Epithelial cell of proximal tubule (primary cell): ENCODE data around the gene CNTFR. TPM values are rescaled to one million over a fixed set of nuclear protein-coding genes. Genes with fewer than 3 reads are reported as not detected.

Experiments
- DNase-seq: peaks from one replicate; pipeline ENCODE4 v3.0.0-alpha.2; 2011; ENCODE audit warnings: low read depth
- H3K4me3 ChIP-seq: 2 replicates; pipeline ENCODE4 v1.5.1; 2011; ENCODE audit warnings: low read depth, mild to moderate bottlenecking, low read length
- total RNA-seq: library from RNA; depleted of rRNA; stranded (reverse); fragments of >200 nt; gene quantifications from 2 replicates; pipeline ENCODE4 v1.2.3, GENCODE V29; 2015
- TF ChIP-seq, protein P1 (sequence below): conservative IDR thresholded peaks from 2 replicates; pipeline ENCODE4 v1.5.1; 2012; ENCODE audit warnings: low read depth, mild to moderate bottlenecking, low read length

CNTFR gene
- total RNA-seq, 1 donor from 2014 or later = not detected

DNA sequence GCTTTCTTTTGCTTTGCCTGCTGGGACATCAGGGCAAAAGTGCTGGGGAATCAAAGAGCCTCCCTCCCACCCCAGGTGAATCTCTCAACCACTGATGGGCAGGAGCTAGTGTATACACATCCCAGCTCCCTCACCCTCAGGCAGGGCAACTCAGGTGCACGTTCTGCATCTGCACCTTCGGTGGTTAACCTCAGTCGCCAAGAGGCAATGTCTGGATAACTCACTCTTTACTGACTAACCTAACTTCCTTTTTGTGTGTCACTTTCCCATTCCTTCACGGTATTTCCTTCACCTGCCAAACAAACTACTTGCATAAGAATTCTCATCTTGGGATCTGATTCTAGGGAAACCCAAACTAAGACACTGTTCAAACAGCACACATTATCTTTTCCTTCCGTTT, 26.3 kb downstream of the CNTFR start:
- H3K4me3 ChIP-seq = no peak overlapping the region
- TF ChIP-seq, protein P1, sequence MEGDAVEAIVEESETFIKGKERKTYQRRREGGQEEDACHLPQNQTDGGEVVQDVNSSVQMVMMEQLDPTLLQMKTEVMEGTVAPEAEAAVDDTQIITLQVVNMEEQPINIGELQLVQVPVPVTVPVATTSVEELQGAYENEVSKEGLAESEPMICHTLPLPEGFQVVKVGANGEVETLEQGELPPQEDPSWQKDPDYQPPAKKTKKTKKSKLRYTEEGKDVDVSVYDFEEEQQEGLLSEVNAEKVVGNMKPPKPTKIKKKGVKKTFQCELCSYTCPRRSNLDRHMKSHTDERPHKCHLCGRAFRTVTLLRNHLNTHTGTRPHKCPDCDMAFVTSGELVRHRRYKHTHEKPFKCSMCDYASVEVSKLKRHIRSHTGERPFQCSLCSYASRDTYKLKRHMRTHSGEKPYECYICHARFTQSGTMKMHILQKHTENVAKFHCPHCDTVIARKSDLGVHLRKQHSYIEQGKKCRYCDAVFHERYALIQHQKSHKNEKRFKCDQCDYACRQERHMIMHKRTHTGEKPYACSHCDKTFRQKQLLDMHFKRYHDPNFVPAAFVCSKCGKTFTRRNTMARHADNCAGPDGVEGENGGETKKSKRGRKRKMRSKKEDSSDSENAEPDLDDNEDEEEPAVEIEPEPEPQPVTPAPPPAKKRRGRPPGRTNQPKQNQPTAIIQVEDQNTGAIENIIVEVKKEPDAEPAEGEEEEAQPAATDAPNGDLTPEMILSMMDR = no peak
- no peak for DNase-seq

GRCh38 chr9:34562135-34562745, 27.3 kb downstream of the CNTFR start:
- H3K4me3 ChIP-seq = no peak overlapping the region
- TF ChIP-seq, protein P1 = peak; percentile 64
- DNase-seq = no peak

DNA sequence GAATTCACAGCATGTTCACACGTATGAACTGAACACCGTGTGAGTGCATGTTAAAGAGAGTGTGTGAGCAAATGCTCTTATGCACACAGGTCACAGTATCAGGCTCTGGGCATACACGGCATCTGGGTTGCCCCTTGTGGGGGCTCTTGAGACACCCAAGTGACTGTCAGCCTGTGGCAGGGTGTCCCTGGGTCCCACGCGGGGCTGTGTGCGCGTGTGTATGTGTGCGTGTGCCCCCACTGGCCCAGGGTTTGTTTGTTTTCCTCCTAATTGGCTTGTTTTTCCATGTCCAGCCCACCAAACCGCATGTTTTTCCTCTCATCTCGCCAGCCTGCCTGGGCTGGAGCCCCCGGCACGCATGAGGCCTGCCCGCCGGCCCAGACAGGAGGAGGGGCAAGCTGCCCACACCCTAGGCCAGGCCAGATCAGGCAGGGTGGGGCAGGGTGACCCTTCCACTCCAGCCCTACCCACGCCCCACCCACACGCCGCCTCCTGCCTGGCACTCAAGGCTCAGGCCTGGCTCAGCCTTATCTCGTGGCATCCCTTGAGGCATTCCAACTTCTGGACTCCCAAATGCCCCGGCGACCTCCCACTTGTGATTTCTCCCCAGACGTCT, 28.8 kb downstream of the CNTFR start:
- H3K4me3 ChIP-seq = no peak overlapping the region
- no peak for DNase-seq
- TF ChIP-seq, protein P1 = no peak

- TF ChIP-seq, protein P1 = no peak
- H3K4me3 ChIP-seq = peak overlapping the region; percentile 14
- DNase-seq = peak; percentile 13
Observed at GRCh38 chr9:34559624-34560455, 29.7 kb downstream of the CNTFR start.

GRCh38 chr9:34558919-34559623, 30.5 kb downstream of the CNTFR start:
- DNase-seq = no peak
- peak overlapping the region; percentile 14 for H3K4me3 ChIP-seq
- TF ChIP-seq, protein P1 = no peak

DNA sequence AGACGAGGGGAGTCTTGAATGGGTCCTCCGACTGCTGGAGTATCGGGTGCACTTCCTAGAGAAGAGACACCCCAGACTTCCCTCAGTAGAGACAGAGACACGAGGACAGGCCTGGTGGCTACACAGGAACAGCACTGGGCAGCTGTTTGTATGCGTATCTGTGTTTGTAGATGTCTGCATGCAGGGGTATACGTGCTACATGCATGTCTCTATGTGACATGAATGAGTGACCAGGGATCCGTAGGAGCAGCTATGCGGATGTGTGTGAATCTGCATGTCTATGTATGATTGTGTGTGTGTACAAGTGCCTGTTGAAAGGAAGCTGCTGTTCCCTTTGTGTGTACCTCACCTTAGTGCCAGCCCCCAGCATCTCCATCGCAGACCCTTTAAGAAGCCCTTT, 31.2 kb downstream of the CNTFR start:
- no peak for DNase-seq
- TF ChIP-seq, protein P1 = no peak
- H3K4me3 ChIP-seq = no peak overlapping the region
